Liver (tissue), 3 donors: ENCODE data around the gene ADK.

Source experiments
- FOXA1 ChIP-seq: IDR thresholded peaks from 2 replicates; pipeline ENCODE4 v1.6.1; 2016; ENCODE audit warnings: antibody characterized with exemption
- GABPA ChIP-seq, 2 donors: IDR thresholded peaks in 1 of 2; conservative IDR thresholded peaks in 1 of 2; 2 replicates each; pipeline ENCODE4 v1.6.1; 2016; ENCODE audit warnings: antibody characterized with exemption in 2 of 2, mild to moderate bottlenecking in 1 of 2, moderate library complexity in 1 of 2
- RXRA ChIP-seq, 2 donors: IDR thresholded peaks; 2 replicates each; pipeline ENCODE4 v1.6.1; 2017 to 2018; ENCODE audit warnings: antibody characterized with exemption in 2 of 2, mild to moderate bottlenecking in 1 of 2
- SP1 ChIP-seq: IDR thresholded peaks from 2 replicates; pipeline ENCODE4 v1.6.1; 2018; ENCODE audit warnings: antibody characterized with exemption, mild to moderate bottlenecking
- TF ChIP-seq, protein P1 (sequence below): fragments of 150-350 bp; IDR thresholded peaks from 2 replicates; pipeline ENCODE4 v1.5.1; 2017; ENCODE audit warnings: improper control_type of control experiment, low read depth, low read length; ENCODE audit not compliant: missing input control
- TF ChIP-seq, protein P2 (sequence below): IDR thresholded peaks from 2 replicates; pipeline ENCODE4 v1.6.1; 2016; ENCODE audit warnings: antibody characterized with exemption
- TF ChIP-seq, protein P3 (sequence below): IDR thresholded peaks from 2 replicates; pipeline ENCODE4 v1.6.1; 2016; ENCODE audit warnings: antibody characterized with exemption, mild to moderate bottlenecking
- donor health status: healthy.
- donor health status: healthy.

DNA sequence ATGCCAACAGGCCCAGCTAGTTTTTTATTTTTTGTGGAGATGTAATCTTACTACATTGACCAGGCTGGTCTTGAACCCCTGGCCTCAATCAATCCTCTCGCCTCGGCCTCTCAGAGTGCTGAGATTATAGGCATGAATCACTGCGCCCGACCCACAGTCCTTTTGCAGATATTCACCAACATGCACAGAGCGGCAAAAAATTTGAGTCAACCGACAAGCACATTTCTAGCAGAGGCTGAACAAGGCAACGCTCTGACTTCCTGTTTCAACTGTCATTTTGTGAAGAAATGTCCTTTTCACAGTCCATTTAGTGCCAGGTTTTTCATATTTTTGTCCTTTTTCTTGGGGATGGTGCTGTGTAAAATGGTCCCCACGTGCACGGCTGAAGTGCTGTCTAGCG lies 604.3 kb downstream of the ADK start:
- TF ChIP-seq, protein P1, sequence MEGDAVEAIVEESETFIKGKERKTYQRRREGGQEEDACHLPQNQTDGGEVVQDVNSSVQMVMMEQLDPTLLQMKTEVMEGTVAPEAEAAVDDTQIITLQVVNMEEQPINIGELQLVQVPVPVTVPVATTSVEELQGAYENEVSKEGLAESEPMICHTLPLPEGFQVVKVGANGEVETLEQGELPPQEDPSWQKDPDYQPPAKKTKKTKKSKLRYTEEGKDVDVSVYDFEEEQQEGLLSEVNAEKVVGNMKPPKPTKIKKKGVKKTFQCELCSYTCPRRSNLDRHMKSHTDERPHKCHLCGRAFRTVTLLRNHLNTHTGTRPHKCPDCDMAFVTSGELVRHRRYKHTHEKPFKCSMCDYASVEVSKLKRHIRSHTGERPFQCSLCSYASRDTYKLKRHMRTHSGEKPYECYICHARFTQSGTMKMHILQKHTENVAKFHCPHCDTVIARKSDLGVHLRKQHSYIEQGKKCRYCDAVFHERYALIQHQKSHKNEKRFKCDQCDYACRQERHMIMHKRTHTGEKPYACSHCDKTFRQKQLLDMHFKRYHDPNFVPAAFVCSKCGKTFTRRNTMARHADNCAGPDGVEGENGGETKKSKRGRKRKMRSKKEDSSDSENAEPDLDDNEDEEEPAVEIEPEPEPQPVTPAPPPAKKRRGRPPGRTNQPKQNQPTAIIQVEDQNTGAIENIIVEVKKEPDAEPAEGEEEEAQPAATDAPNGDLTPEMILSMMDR = no peak
- TF ChIP-seq, protein P2, sequence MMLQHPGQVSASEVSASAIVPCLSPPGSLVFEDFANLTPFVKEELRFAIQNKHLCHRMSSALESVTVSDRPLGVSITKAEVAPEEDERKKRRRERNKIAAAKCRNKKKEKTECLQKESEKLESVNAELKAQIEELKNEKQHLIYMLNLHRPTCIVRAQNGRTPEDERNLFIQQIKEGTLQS = no peak
- TF ChIP-seq GABPA (IDR thresholded peaks at IDR 0.05 in 1 of 2, conservative IDR thresholded peaks at IDR 0.05 in 1 of 2) (no peak), RXRA (IDR thresholded peaks at IDR 0.05) (no peak), FOXA1 (no peak), SP1 (no peak)
- TF ChIP-seq, protein P3, sequence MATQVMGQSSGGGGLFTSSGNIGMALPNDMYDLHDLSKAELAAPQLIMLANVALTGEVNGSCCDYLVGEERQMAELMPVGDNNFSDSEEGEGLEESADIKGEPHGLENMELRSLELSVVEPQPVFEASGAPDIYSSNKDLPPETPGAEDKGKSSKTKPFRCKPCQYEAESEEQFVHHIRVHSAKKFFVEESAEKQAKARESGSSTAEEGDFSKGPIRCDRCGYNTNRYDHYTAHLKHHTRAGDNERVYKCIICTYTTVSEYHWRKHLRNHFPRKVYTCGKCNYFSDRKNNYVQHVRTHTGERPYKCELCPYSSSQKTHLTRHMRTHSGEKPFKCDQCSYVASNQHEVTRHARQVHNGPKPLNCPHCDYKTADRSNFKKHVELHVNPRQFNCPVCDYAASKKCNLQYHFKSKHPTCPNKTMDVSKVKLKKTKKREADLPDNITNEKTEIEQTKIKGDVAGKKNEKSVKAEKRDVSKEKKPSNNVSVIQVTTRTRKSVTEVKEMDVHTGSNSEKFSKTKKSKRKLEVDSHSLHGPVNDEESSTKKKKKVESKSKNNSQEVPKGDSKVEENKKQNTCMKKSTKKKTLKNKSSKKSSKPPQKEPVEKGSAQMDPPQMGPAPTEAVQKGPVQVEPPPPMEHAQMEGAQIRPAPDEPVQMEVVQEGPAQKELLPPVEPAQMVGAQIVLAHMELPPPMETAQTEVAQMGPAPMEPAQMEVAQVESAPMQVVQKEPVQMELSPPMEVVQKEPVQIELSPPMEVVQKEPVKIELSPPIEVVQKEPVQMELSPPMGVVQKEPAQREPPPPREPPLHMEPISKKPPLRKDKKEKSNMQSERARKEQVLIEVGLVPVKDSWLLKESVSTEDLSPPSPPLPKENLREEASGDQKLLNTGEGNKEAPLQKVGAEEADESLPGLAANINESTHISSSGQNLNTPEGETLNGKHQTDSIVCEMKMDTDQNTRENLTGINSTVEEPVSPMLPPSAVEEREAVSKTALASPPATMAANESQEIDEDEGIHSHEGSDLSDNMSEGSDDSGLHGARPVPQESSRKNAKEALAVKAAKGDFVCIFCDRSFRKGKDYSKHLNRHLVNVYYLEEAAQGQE = no peak
